Testis (tissue), 3 donors: ENCODE results near the gene ROM1. TPM values are rescaled to one million over a fixed set of nuclear protein-coding genes. Genes with fewer than 3 reads are reported as not detected.
"Not testable (repeated sequence)": the region's sequence is repeated elsewhere in the genome, so short reads cannot be mapped to it uniquely, and the experiment has no call there.

ENCODE experiments used
- DNase-seq: peaks from one replicate; pipeline ENCODE4 v3.0.0-alpha.2; 2019
- H3K27ac ChIP-seq, 2 donors: fragments of 200-600 bp; sonication (generic); one replicate each; pipeline ENCODE4 v1.5.1; 2019
- H3K27me3 ChIP-seq: fragments of 200-600 bp; sonication (generic); one replicate; pipeline ENCODE4 v1.5.1; 2019
- H3K36me3 ChIP-seq: fragments of 200-600 bp; sonication (generic); one replicate; pipeline ENCODE4 v1.5.1; 2017; ENCODE audit warnings: low read depth; ENCODE audit errors: missing control alignments
- H3K4me1 ChIP-seq: fragments of 200-600 bp; sonication (generic); one replicate; pipeline ENCODE4 v1.5.1; 2019
- H3K4me3 ChIP-seq, 2 donors: fragments of 200-600 bp; sonication (generic); one replicate each; pipeline ENCODE4 v1.5.1; 2017 to 2019
- H3K9me3 ChIP-seq: fragments of 200-600 bp; sonication (generic); one replicate; pipeline ENCODE4 v1.5.1; 2017
- POLR2A ChIP-seq: fragments of 450-650 bp; IDR thresholded peaks from one replicate; pipeline ENCODE4 v1.6.1; 2017; ENCODE audit warnings: antibody characterized with exemption, mild to moderate bottlenecking, moderate library complexity
- WGBS, 2 donors: methylation state at CpG; one replicate each; pipeline ENCODE4 v1.1.5; 2018; 5-methylcytosine and 5-hydroxymethylcytosine counted together
- intact Hi-C: fragments of 100-400 bp; cut with DNase I; formaldehyde crosslinking; loops from one replicate; pipeline ENCODE4 v1.15.1; 2023; ENCODE audit warnings: low total_unique reads
- polyA plus RNA-seq: library from polyadenylated mRNA; stranded (reverse); fragments of 350-450 nt; fragmentation: Illumina TruSeq; extraction: RNeasy Lipid Tissue Mini Kit (QIAGEN cat#74804); gene quantifications from one replicate; pipeline ENCODE4 v1.2.3, GENCODE V29; 2014; ENCODE audit warnings: low read depth, low replicate concordance; ENCODE audit not compliant: insufficient read depth
- total RNA-seq, 2 donors: library from RNA; depleted of rRNA; stranded (reverse); fragments of >200 nt; gene quantifications; one replicate each; pipeline ENCODE4 v1.2.3, GENCODE V29; 2016
- TF ChIP-seq, protein P1 (sequence below), 3 experiments: fragments of 450-650 bp in 2 of 3; fragments of 200-600 bp in 1 of 3; sonication (generic) in 1 of 3; IDR thresholded peaks; one replicate each; pipeline ENCODE4 v1.5.1; 2016 to 2019; ENCODE audit warnings: antibody characterized with exemption in 3 of 3, mild to moderate bottlenecking in 2 of 3, moderate library complexity in 1 of 3

Gene ROM1
- total and polyA plus RNA-seq, 3 donors from 2014 or later, result 6.1 to 9.7 (median 9.0) TPM

DNA sequence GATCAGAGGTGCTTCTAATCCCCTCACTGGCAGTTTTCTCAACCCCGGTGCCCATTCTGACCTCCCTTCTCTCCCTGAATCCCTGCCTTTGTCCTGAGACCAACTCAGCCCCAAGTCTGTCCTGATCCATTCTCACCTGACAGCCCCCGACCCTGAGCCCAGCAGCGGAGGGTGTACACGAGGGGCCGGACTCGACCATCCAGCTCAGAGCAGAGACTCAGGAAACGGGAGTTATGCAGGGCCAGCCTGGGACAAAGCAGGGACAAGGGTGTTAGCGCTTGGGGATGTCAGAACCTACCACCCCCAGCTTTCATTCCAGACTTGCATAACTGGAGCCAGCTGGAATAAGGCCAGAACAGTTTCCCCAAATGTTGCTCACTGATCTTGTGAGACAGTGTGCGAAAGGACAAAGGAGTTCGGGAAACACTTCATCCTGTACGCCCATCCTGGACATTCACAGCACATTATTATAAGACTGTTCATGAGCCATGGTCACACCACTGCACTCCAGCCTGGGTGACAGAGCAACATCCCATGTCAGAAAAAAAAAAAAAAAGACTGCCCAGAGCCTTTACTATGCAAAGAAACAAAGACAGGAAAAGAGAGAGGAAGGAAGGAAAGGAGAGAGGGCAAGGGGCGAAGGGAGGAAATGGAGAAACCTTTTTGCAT lies 35.9 kb upstream of the ROM1 start:
- DNase-seq, result no peak

DNA sequence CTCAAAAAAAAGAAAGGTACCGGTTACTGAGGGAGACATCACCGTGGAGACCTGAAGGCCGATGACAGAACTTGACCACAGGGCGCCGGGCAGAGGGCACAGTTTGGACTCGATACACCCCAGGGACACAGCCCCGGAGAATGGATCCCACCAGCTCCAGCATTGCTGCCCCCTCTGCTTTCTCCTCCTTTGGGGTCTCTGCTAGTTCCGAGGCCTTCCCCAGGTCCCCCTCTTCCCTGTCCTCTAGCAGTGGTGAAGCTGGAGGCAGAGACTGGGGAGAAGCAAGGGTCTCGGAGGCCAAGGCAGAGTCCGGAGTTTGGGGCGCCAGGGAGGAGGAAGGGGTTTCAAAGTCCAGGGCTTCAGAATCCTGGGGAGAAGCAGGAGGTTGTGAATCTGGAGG lies 34.5 kb upstream of the ROM1 start:
- TF ChIP-seq POLR2A, result no peak
- TF ChIP-seq, protein P1, sequence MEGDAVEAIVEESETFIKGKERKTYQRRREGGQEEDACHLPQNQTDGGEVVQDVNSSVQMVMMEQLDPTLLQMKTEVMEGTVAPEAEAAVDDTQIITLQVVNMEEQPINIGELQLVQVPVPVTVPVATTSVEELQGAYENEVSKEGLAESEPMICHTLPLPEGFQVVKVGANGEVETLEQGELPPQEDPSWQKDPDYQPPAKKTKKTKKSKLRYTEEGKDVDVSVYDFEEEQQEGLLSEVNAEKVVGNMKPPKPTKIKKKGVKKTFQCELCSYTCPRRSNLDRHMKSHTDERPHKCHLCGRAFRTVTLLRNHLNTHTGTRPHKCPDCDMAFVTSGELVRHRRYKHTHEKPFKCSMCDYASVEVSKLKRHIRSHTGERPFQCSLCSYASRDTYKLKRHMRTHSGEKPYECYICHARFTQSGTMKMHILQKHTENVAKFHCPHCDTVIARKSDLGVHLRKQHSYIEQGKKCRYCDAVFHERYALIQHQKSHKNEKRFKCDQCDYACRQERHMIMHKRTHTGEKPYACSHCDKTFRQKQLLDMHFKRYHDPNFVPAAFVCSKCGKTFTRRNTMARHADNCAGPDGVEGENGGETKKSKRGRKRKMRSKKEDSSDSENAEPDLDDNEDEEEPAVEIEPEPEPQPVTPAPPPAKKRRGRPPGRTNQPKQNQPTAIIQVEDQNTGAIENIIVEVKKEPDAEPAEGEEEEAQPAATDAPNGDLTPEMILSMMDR (IDR thresholded peaks at IDR 0.05), result no peak
- Histone ChIP-seq H3K36me3 (no peaks in the 10 kb centered on the region), H3K9me3 (no peaks in the 10 kb centered on the region), H3K4me3 (no peak overlapping the region), H3K27ac (no peak overlapping the region), H3K27me3 (no peaks in the 10 kb centered on the region), H3K4me1 (peaks cover 29% of the 10 kb centered on the region)
- DNase-seq, result no peak
- intact Hi-C loops, result no loop called here
- 95 to 97% methylated on average over 7 to 11 of the region's 11 CpGs for WGBS, 2 donors

More for the DNA sequence above, 35.9 kb upstream of the ROM1 start:
- Histone ChIP-seq H3K4me3 (no peak overlapping the region), H3K9me3 (no peaks in the 10 kb centered on the region), H3K4me1 (peaks cover 35% of the 10 kb centered on the region), H3K27me3 (no peaks in the 10 kb centered on the region), H3K27ac (peak overlapping the region; percentile 15 to 25), H3K36me3 (no peaks in the 10 kb centered on the region)
- TF ChIP-seq POLR2A, result no peak
- intact Hi-C loops, result no loop called here
- 71 to 74% methylated on average over 8 to 12 of the region's 12 CpGs for WGBS, 2 donors

DNA sequence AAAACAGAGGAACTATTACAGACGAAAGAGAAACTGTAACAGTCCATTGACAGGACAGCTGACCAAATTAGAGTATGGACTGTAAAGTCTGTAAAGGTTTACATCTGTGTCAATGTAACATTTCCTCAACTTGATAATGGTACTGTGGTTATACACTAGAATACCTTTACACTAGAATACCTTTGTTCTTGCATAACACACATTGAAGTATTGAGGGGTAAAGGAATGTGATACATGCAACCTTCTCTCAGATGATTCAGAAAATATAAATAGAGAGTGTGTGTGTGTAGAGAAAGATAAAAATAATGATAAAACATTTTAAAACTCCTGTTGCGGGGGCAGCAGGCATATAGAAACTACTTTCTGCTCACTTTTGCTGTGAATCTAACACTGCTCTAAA lies 33.8 kb upstream of the ROM1 start:
- whole genome bisulfite sequencing, 2 donors, result 84 to 85% methylated on average over 2 of the region's 2 CpGs
- Histone ChIP-seq H3K36me3 (no peaks in the 10 kb centered on the region), H3K27me3 (no peaks in the 10 kb centered on the region), H3K4me1 (peaks cover 29% of the 10 kb centered on the region), H3K27ac (no peak overlapping the region), H3K9me3 (no peaks in the 10 kb centered on the region), H3K4me3 (no peak overlapping the region)
- no peak for DNase-seq
- TF ChIP-seq POLR2A, result no peak
- TF ChIP-seq, protein P1 (IDR thresholded peaks at IDR 0.05), result no peak
- intact Hi-C loops, result no loop called here

DNA sequence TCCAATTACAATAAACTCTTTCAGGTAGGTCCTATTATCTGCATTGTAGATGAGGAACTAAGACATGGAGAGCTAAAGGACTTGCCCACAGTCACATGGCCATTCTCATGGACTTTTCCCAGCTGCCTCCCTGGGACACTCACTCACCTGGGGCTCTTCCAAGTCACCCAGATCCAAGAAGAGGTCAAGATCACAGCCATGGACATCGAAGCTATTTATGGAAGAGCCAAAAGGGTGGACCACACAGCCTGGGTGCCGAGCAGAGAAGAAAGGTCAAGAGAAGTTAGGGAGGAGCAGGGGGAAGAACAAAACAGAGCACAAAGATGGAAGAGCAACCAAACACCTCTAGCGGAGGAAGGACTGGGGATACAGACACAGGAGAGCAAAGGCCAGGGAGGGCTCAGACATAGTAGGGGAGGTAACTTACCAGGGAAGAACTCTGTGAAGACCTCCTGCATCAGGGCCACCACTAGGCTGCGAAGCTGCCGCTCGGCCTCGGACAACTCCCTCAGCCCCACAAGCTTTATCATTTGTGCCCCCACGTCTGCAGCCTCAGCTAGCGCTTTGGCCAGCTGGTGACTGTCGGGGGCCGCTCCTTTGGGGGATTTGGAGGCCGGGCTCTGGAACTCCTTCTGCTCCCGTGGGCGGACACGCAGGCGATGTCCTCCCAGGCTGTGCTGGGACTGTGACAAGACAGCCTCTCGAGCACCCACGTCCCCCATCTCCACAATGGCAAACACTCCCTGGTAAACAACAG lies 31.9 kb upstream of the ROM1 start:
- Histone ChIP-seq H3K27ac (peak overlapping the region; percentile 7 to 31), H3K36me3 (no peaks in the 10 kb centered on the region), H3K27me3 (no peaks in the 10 kb centered on the region), H3K4me1 (peaks cover 12% of the 10 kb centered on the region), H3K4me3 (no peak overlapping the region), H3K9me3 (no peaks in the 10 kb centered on the region)
- intact Hi-C loops, result no loop called here
- 68 to 78% methylated on average over 18 of the region's 18 CpGs for WGBS, 2 donors
- no peak for DNase-seq
- TF ChIP-seq, protein P1 (IDR thresholded peaks at IDR 0.05), result no peak
- no peak for TF ChIP-seq POLR2A

DNA sequence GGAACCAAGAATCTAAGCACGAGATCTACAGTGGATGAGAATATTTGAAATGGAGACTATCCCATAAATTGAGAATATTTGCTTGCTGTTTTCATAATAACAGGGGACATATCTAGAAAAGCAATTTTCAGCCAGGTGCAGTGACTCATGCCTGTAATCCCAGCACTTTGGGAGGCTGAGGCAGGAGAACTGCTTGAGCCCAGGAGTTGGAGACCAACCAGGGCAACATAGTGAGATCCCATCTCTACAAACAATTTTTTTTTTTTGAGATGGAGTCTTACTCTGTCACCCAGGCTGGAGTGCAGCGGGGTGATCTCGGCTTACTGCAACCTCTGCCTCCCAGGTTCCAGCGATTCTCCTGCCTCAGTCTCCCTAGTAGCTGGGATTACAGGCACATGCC lies 31.3 kb upstream of the ROM1 start:
- H3K4me1 ChIP-seq, H3K4me3 ChIP-seq, H3K36me3 ChIP-seq, H3K27me3 ChIP-seq, intact Hi-C loops, H3K9me3 ChIP-seq, DNase-seq: not testable (repeated sequence)
- H3K27ac ChIP-seq, result peak overlapping the region in 1 of 2 donors; percentile 7
- 95 to 98% methylated on average over 4 of the region's 4 CpGs for WGBS, 2 donors

DNA sequence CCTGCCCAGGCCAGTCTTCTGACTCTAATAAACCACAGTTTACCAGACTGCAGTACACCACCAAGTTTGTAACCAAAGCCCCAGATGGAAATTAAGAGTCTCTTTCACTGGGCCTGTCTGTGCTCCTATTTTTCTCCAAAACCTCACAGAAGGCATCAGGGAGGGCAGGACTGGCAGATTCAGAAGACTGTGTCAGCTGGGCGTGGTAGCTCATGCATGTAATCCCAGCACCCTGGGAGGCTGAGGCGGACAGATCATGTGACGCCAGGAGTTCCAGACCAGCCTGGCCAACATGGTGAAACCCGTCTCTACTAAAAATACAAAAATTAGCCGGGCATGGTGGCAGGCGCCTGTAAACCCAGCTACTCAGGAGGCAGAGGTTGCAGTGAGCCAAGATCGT lies 27.7 kb upstream of the ROM1 start:
- H3K36me3 ChIP-seq, H3K9me3 ChIP-seq, H3K27me3 ChIP-seq, DNase-seq, H3K4me3 ChIP-seq, intact Hi-C loops, H3K27ac ChIP-seq: not testable (repeated sequence)
- 92 to 95% methylated on average over 6 to 7 of the region's 7 CpGs for WGBS, 2 donors
- H3K4me1 ChIP-seq, result peaks cover 12% of the 10 kb centered on the region
